Measurements from ENCODE around the gene PKD2. TPM values are rescaled to one million over a fixed set of nuclear protein-coding genes. Genes with fewer than 3 reads are reported as not detected.
A peak's percentile ranks its signal among the peaks of the same experiment; 100 is the strongest.

Gene PKD2
- total RNA-seq, 1 experiment from 2014 or later: 38.4 TPM

DNA sequence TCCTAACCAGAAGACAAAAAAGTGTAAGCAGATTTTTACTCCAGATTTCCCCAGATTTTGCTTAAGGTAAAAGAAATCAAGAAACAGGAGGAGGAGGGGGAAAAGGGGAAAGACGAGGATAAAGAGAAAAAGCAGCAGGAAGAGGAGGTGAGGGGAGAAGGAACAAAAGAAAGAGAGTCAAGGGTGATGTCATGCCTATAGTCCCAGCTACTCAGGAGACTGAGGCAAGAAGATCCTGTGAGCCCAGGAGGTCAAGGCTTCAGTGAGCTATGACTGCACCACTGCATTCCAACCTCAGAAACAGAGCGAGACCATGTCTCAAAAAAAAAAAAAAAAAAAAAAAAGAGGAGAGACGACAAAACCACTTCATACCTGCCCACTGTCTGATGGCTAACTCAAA, 12.0 kb upstream of the PKD2 start:
- no peak overlapping the region for H2AFZ ChIP-seq (ENCODE audit: low read length)
- no peak overlapping the region for H3K27ac ChIP-seq (ENCODE audit: insufficient read length, low read depth, low read length)
- H4K8ac ChIP-seq (replicated peaks; ENCODE audit: insufficient read length, low read depth, low read length): no peak overlapping the region
- no peak overlapping the region for H4K91ac ChIP-seq (ENCODE audit: insufficient read length, low read depth, low read length)
- H3K4me3 Mint-ChIP-seq: no peak overlapping the region; a peak in 1 of 5 replicates
- H3K36me3 Mint-ChIP-seq (ENCODE audit: insufficient read depth in 1 of 3, low read depth in 3 of 3): no peaks in the 10 kb centered on the region
- H4K5ac ChIP-seq (ENCODE audit: insufficient read length, low read depth, low read length): no peak overlapping the region
- peaks cover 6 to 7% of the 10 kb centered on the region in 2 experiments for H3K4me1 Mint-ChIP-seq
- H3K56ac ChIP-seq (ENCODE audit: insufficient read length, low read depth, low read length): no peak overlapping the region
- no peak for DNase-seq
- TF ChIP-seq CTCF (conservative IDR thresholded peaks at IDR 0.05): no peak
- H3K27me3 Mint-ChIP-seq (ENCODE audit: low read depth): no peaks in the 10 kb centered on the region
- H2BK5ac ChIP-seq (ENCODE audit: insufficient read length, low read length): no peak overlapping the region
- H3K9me3 Mint-ChIP-seq: no peaks in the 10 kb centered on the region
- no peak overlapping the region for H2BK15ac ChIP-seq (ENCODE audit: low read depth, low read length)
- WGBS (ENCODE audit: extremely low coverage, insufficient read length, low lambda C conversion rate): no CpG with 5 or more reads among the region's 3 CpGs
- peak overlapping the region in 1 of 3 experiments; percentile 21; a peak in 1 of 7 replicates for H3K27ac Mint-ChIP-seq
- H3K23me2 ChIP-seq (ENCODE audit: insufficient read length, low read depth, low read length, poor library complexity, severe bottlenecking): no peaks in the 10 kb centered on the region
- H3K79me1 ChIP-seq (ENCODE audit: insufficient read depth, low read depth, low read length, poor library complexity, severe bottlenecking): no peaks in the 10 kb centered on the region
- no peak overlapping the region for H2BK120ac ChIP-seq (ENCODE audit: low read depth, low read length, poor library complexity, severe bottlenecking)
- H3K18ac ChIP-seq (ENCODE audit: insufficient read length, low read depth, low read length): no peak overlapping the region
- no peak overlapping the region for H2AK5ac ChIP-seq (ENCODE audit: insufficient read length, low read length)
- no peak overlapping the region for H2BK12ac ChIP-seq (ENCODE audit: insufficient read length, low read depth, low read length)
- no peaks in the 10 kb centered on the region for H3K79me2 ChIP-seq (ENCODE audit: insufficient read depth, low read length)
- no peak overlapping the region for H3K9ac ChIP-seq (ENCODE audit: extremely low read depth, insufficient read length, low read length)
- no peak overlapping the region for H2BK20ac ChIP-seq (ENCODE audit: low read depth, low read length, poor library complexity, severe bottlenecking)
- H3K9me3 ChIP-seq (ENCODE audit: control insufficient read depth, low read depth, low read length): no peaks in the 10 kb centered on the region
- H3K4ac ChIP-seq (ENCODE audit: low read depth, low read length): no peak overlapping the region
- H3K23ac ChIP-seq (ENCODE audit: insufficient read length, low read depth, low read length): no peak overlapping the region
- no peaks in the 10 kb centered on the region for H3K27me3 ChIP-seq (ENCODE audit: insufficient read depth, low read length)
- H3K14ac ChIP-seq (ENCODE audit: insufficient read depth, low read length): no peak overlapping the region
- H4K20me1 ChIP-seq (ENCODE audit: control insufficient read depth, insufficient read depth, insufficient read length): no peaks in the 10 kb centered on the region
- H3K4me1 ChIP-seq (ENCODE audit: insufficient read depth, low read length): no peaks in the 10 kb centered on the region
- no peak overlapping the region for H3T11ph ChIP-seq (ENCODE audit: low read length)
- no peak overlapping the region for H3K4me2 ChIP-seq (ENCODE audit: insufficient read depth, insufficient read length, low read length)
